Endothelial cell of umbilical vein (primary cell): Measurements from ENCODE around the gene OXSR1. TPM values are rescaled to one million over a fixed set of nuclear protein-coding genes. Genes with fewer than 3 reads are reported as not detected.

ENCODE experiments used
- BruUV-seq: library from RNA; stranded (reverse); fragments of 400-500 nt; replicated peaks from 2 replicates; lab custom pipeline; 2021; lab: Mats Ljungman, UMichigan
- CTCF ChIA-PET: fragments of 300-600, 350-600 bp; sonication (Branson Sonifier 250); formaldehyde crosslinking; loops from one replicate; lab custom pipeline; 2021; ENCODE audit warnings: antibody characterized with exemption, inconsistent platforms; lab: Charles Lee
- POLR2A ChIA-PET: fragments of 300-600, 350-600 bp; sonication (Branson Sonifier 250); formaldehyde crosslinking; loops from one replicate; lab custom pipeline; 2021; ENCODE audit warnings: antibody characterized with exemption, inconsistent platforms; lab: Charles Lee
- DNase-seq: peaks from one replicate; pipeline ENCODE4 v3.0.0-alpha.2; 2011; ENCODE audit warnings: low read depth, low spot score
- FAIRE-seq: peaks from 2 replicates; lab custom pipeline; 2011; peaks lifted over from hg19 to GRCh38; lab: Jason Lieb, UNC
- H2AFZ ChIP-seq: 2 replicates; pipeline ENCODE4 v1.6.0; 2012; ENCODE audit warnings: low read depth, low read length, control low read depth, inconsistent platforms
- H3K27ac ChIP-seq: 2 replicates; pipeline ENCODE4 v1.5.1; 2011; ENCODE audit warnings: low read depth, mild to moderate bottlenecking, control low read depth, low read length, moderate library complexity; ENCODE audit not compliant: insufficient read depth
- H3K27me3 ChIP-seq, 2 experiments: 2 replicates each; pipeline versions ENCODE4 v1.6.0 to v1.6.1; 2011; ENCODE audit warnings: low read length in 2 of 2, mixed read lengths in 1 of 2; ENCODE audit not compliant: control insufficient read depth in 2 of 2, insufficient read depth in 2 of 2
- H3K36me3 ChIP-seq, 2 experiments: 2 replicates in 1 of 2; 3 replicates in 1 of 2; pipeline ENCODE4 v1.5.1; 2011; ENCODE audit warnings: low read length in 2 of 2, mild to moderate bottlenecking in 1 of 2, moderate library complexity in 1 of 2; ENCODE audit not compliant: control insufficient read depth in 2 of 2, insufficient read depth in 2 of 2; ENCODE audit errors: extremely low read depth in 1 of 2
- H3K4me1 ChIP-seq: 3 replicates; pipeline ENCODE4 v1.5.1; 2011; ENCODE audit warnings: mild to moderate bottlenecking, low read length; ENCODE audit not compliant: control insufficient read depth, insufficient read depth; ENCODE audit errors: extremely low read depth
- H3K4me2 ChIP-seq: 2 replicates; pipeline ENCODE4 v1.6.1; 2011; ENCODE audit warnings: low read length, control low read depth, mixed read lengths; ENCODE audit not compliant: insufficient read depth
- H3K4me3 ChIP-seq, 3 experiments: fragments of 200-600 bp in 1 of 3; sonication (generic), shearing (Covaris generic) in 1 of 3; replicated peaks in 1 of 3; 2 replicates each; pipeline ENCODE4 v1.5.1; 2011 to 2016; ENCODE audit warnings: control low read depth in 3 of 3, low read length in 3 of 3, mild to moderate bottlenecking in 2 of 3, inconsistent platforms in 1 of 3, low read depth in 1 of 3, moderate library complexity in 1 of 3; ENCODE audit not compliant: insufficient read depth in 1 of 3
- H3K79me2 ChIP-seq: 2 replicates; pipeline ENCODE4 v1.6.0; 2012; ENCODE audit warnings: low read length, inconsistent platforms; ENCODE audit not compliant: control insufficient read depth, insufficient read depth
- H3K9ac ChIP-seq: replicated peaks from 2 replicates; pipeline ENCODE3; 2011; ENCODE audit warnings: low read length, control low read depth; ENCODE audit not compliant: insufficient read depth; ENCODE audit errors: extremely low read depth
- H3K9me1 ChIP-seq: replicated peaks from 3 replicates; pipeline ENCODE4 v1.6.0; 2011; ENCODE audit warnings: mild to moderate bottlenecking, low read length; ENCODE audit not compliant: control insufficient read depth, insufficient read depth; ENCODE audit errors: extremely low read depth
- H3K9me3 ChIP-seq: replicated peaks from 2 replicates; pipeline ENCODE4 v1.5.1; 2012; ENCODE audit warnings: low read length, inconsistent platforms; ENCODE audit not compliant: control insufficient read depth, insufficient read depth
- H4K20me1 ChIP-seq: replicated peaks from 2 replicates; pipeline ENCODE3; 2011; ENCODE audit warnings: mild to moderate bottlenecking, low read length; ENCODE audit not compliant: control insufficient read depth, insufficient read depth; ENCODE audit errors: extremely low read depth
- CTCF ChIP-seq, 2 donors: IDR thresholded peaks; 1 replicate in 1 of 2; 2 replicates in 1 of 2; pipeline ENCODE4 v1.5.1; 2011; ENCODE audit warnings: low read length in 2 of 2, mild to moderate bottlenecking in 2 of 2, moderate library complexity in 2 of 2, control low read depth in 1 of 2, inconsistent platforms in 1 of 2, low read depth in 1 of 2; ENCODE audit not compliant: insufficient read depth in 1 of 2; ENCODE audit errors: extremely low read depth in 1 of 2
- EZH2 ChIP-seq: IDR thresholded peaks from 2 replicates; pipeline ENCODE4 v1.6.1; 2012; ENCODE audit warnings: borderline replicate concordance, low read depth, mild to moderate bottlenecking, moderate library complexity, low read length, inconsistent platforms; ENCODE audit not compliant: severe bottlenecking
- FOS ChIP-seq: IDR thresholded peaks from 2 replicates; pipeline ENCODE4 v1.6.1; 2011; ENCODE audit warnings: mild to moderate bottlenecking, low read length, moderate library complexity, borderline replicate concordance; ENCODE audit not compliant: insufficient read depth
- GATA2 ChIP-seq: IDR thresholded peaks from 2 replicates; pipeline ENCODE4 v1.7.0; 2011; ENCODE audit warnings: low read depth, mild to moderate bottlenecking, moderate library complexity, mixed read lengths, low read length; ENCODE audit not compliant: insufficient read length, insufficient read depth
- JUN ChIP-seq: IDR thresholded peaks from 2 replicates; pipeline ENCODE4 v1.6.1; 2011; ENCODE audit warnings: borderline replicate concordance, low read depth; ENCODE audit not compliant: insufficient read length, insufficient read depth
- MAX ChIP-seq: IDR thresholded peaks from 2 replicates; pipeline ENCODE4 v1.6.1; 2011; ENCODE audit not compliant: insufficient read depth, insufficient read length
- MYC ChIP-seq: IDR thresholded peaks from one replicate; pipeline ENCODE4 v1.6.1; 2011; ENCODE audit warnings: mild to moderate bottlenecking, low read depth, low read length
- POLR2A ChIP-seq: IDR thresholded peaks from 2 replicates; pipeline ENCODE4 v1.6.1; 2012; ENCODE audit warnings: low read depth, mild to moderate bottlenecking, control low read depth, low read length
- POLR2AphosphoS5 ChIP-seq: IDR thresholded peaks from 2 replicates; pipeline ENCODE4 v1.6.1; 2012; ENCODE audit warnings: low read depth, mild to moderate bottlenecking, control low read depth, low read length, moderate library complexity; ENCODE audit not compliant: insufficient read depth
- dilution Hi-C: fragments of 300-500 bp; cut with MboI; formaldehyde crosslinking; loops from one replicate; pipeline ENCODE4 v1.15.0; 2019; ENCODE audit warnings: low sequenced_read_pairs; ENCODE audit not compliant: extremely low pct_ligation_motif_present
- intact Hi-C: fragments of 100-400 bp; cut with micrococcal nuclease; formaldehyde crosslinking; loops from one replicate; pipeline ENCODE4 v1.10.0; 2022
- polyA plus RNA-seq, 4 experiments: library from polyadenylated mRNA; depleted of rRNA in 3 of 4; stranded (reverse) in 3 of 4; unstranded in 1 of 4; fragments of >200 nt; gene quantifications; 2 replicates each; pipeline versions ENCODE4 v1.2.1 to v1.2.3, GENCODE V29; 2011 to 2012; ENCODE audit warnings: missing spikeins in 1 of 4
- total RNA-seq: library from RNA; stranded (reverse); gene quantifications from 2 replicates; pipeline ENCODE4 v1.2.3, GENCODE V29; 2021

The OXSR1 gene
- total and polyA plus RNA-seq, 2 donors (not counting 3 experiments of a cell fraction or from before 2014, with no cell fraction given), result 15.1 to 32.9 TPM

GRCh38 chr3:38117163-38117716, 48.1 kb upstream of the OXSR1 start:
- ChIA-PET CTCF (interaction anchor here (0.7 to 4.8 kb wide), 14 partner anchors 10 to 727 kb away, joined by 3 to 52 read pairs (median 8); partner anchors contain the start of genes ACAA1, OXSR1 and XYLB), POLR2A (no interaction called here)
- TF ChIP-seq FOS (no peak), CTCF (IDR thresholded peaks at IDR 0.05; ENCODE audit: extremely low read depth in 1 of 2, insufficient read depth in 1 of 2, low read depth in 1 of 2, low read length in 2 of 2) (no peak), EZH2 (no peak), GATA2 (no peak), MAX (no peak), POLR2AphosphoS5 (no peak), JUN (no peak), MYC (no peak), POLR2A (no peak)
- no peaks in the 10 kb centered on the region for H3K9me3 ChIP-seq
- FAIRE-seq (no peak), DNase-seq (no peak)
- H3K9me1 ChIP-seq, result no peaks in the 10 kb centered on the region
- no TSS peak for BruUV-seq
- H3K9ac ChIP-seq, result no peak overlapping the region
- no peaks in the 10 kb centered on the region for H4K20me1 ChIP-seq
- H3K4me2 ChIP-seq, result no peak overlapping the region
- H3K36me3 ChIP-seq, result peaks cover 0 to 5% of the 10 kb centered on the region in 2 experiments
- intact Hi-C loops (loop anchor here (5.0 kb wide), 1 partner anchor 180 kb away; no protein-coding TSS in a partner anchor), dilution Hi-C loops (no loop called here)
- no peaks in the 10 kb centered on the region for H3K79me2 ChIP-seq
- H3K27me3 ChIP-seq, result no peaks in the 10 kb centered on the region
- H3K4me1 ChIP-seq, result no peaks in the 10 kb centered on the region
- no peak overlapping the region for H3K27ac ChIP-seq
- H2AFZ ChIP-seq, result no peak overlapping the region
- no peak overlapping the region for H3K4me3 ChIP-seq
